GM23338 (cell line): ENCODE results near the gene DTNBP1. TPM values are rescaled to one million over a fixed set of nuclear protein-coding genes. Genes with fewer than 3 reads are reported as not detected.

Source experiments
- ATAC-seq: fragments of 200-7000 bp; cut with Tn5 transposase; 3 replicates; pipeline ENCODE4 v1.9.1; 2020
- DNase-seq: peaks from one replicate; pipeline ENCODE4 v3.0.0-alpha.2; 2015; ENCODE audit warnings: low spot score
- H2AFZ ChIP-seq: fragments of 200-600 bp; sonication (generic); 2 replicates; pipeline ENCODE4 v1.8.0; 2016; ENCODE audit warnings: antibody characterized with exemption, mild to moderate bottlenecking, moderate library complexity
- H3F3A ChIP-seq: fragments of 200-600 bp; sonication (generic); replicated peaks from 2 replicates; pipeline ENCODE4 v1.8.0; 2017; ENCODE audit warnings: antibody characterized with exemption, mixed run types, low read depth
- H3K27ac ChIP-seq: fragments of 200-600 bp; sonication (generic); 2 replicates; pipeline ENCODE4 v1.6.1; 2016; ENCODE audit warnings: low read depth
- H3K27me3 ChIP-seq: fragments of 200-600 bp; sonication (generic); 2 replicates; pipeline ENCODE4 v1.8.0; 2016; ENCODE audit warnings: mild to moderate bottlenecking, mixed run types, moderate library complexity; ENCODE audit not compliant: insufficient read depth
- H3K36me3 ChIP-seq: fragments of 200-600 bp; sonication (generic); 2 replicates; pipeline ENCODE4 v1.8.0; 2016; ENCODE audit warnings: mild to moderate bottlenecking; ENCODE audit not compliant: insufficient read depth
- H3K4me1 ChIP-seq: fragments of 200-600 bp; sonication (generic); 2 replicates; pipeline ENCODE4 v1.8.0; 2016; ENCODE audit warnings: mild to moderate bottlenecking, moderate library complexity; ENCODE audit not compliant: insufficient read depth
- H3K4me2 ChIP-seq: fragments of 200-600 bp; sonication (generic); 2 replicates; pipeline ENCODE4 v1.7.1; 2017; ENCODE audit warnings: mixed run types
- H3K4me3 ChIP-seq: fragments of 200-600 bp; sonication (generic); 2 replicates; pipeline ENCODE4 v1.6.1; 2016; ENCODE audit warnings: mixed run types
- H3K79me2 ChIP-seq: fragments of 200-600 bp; sonication (generic); replicated peaks from 2 replicates; pipeline ENCODE4 v1.8.0; 2017; ENCODE audit warnings: mild to moderate bottlenecking; ENCODE audit not compliant: insufficient read depth
- H3K9me2 ChIP-seq: fragments of 200-600 bp; sonication (generic); 2 replicates; pipeline ENCODE4 v1.8.0; 2017; ENCODE audit not compliant: insufficient read depth
- H4K20me1 ChIP-seq: fragments of 200-600 bp; sonication (generic); replicated peaks from 2 replicates; pipeline ENCODE4 v1.8.0; 2017; ENCODE audit warnings: mild to moderate bottlenecking; ENCODE audit not compliant: insufficient read depth
- H3K27ac Mint-ChIP-seq: 2 replicates; pipeline ENCODE4 v1.8.0; 2020; ENCODE audit warnings: inconsistent platforms, mild to moderate bottlenecking, moderate library complexity, mixed read lengths
- H3K27me3 Mint-ChIP-seq: 3 replicates; pipeline ENCODE4 v1.8.0; 2022; ENCODE audit warnings: low read depth, mild to moderate bottlenecking, moderate library complexity, mixed read lengths, inconsistent platforms; ENCODE audit not compliant: insufficient read depth, poor library complexity
- H3K36me3 Mint-ChIP-seq: 3 replicates; pipeline ENCODE4 v1.8.0; 2021; ENCODE audit warnings: low read depth, mild to moderate bottlenecking, inconsistent platforms, moderate library complexity, mixed read lengths
- H3K4me1 Mint-ChIP-seq: 3 replicates; pipeline ENCODE4 v1.8.0; 2020; ENCODE audit warnings: mild to moderate bottlenecking, inconsistent platforms, mixed read lengths
- H3K4me3 Mint-ChIP-seq: 3 replicates; pipeline ENCODE4 v1.8.0; 2021; ENCODE audit warnings: moderate library complexity, mild to moderate bottlenecking, inconsistent platforms, mixed read lengths
- H3K9me3 Mint-ChIP-seq: 3 replicates; pipeline ENCODE4 v1.8.0; 2020; ENCODE audit warnings: moderate library complexity, mild to moderate bottlenecking, inconsistent platforms, mixed read lengths
- JUNB ChIP-seq: IDR thresholded peaks from one replicate; pipeline ENCODE4 v1.6.1; 2016; ENCODE audit warnings: antibody characterized with exemption; ENCODE audit not compliant: unreplicated experiment
- POLR2AphosphoS5 ChIP-seq: IDR thresholded peaks from 2 replicates; pipeline ENCODE4 v1.6.1; 2016; ENCODE audit warnings: antibody characterized with exemption, low read depth
- ZNF462 ChIP-seq: fragments of 250-450 bp; sonication (Bioruptor Pico); IDR thresholded peaks from 2 replicates; pipeline ENCODE4 v1.5.0; 2020; ENCODE audit warnings: mild to moderate bottlenecking, moderate library complexity
- polyA plus RNA-seq: library from polyadenylated mRNA; unstranded; fragments of >200 nt; fragmentation: Nextera tagmentation; extraction: Ambion mirVana; gene quantifications from 2 replicates; pipeline ENCODE4 v1.2.1, GENCODE V29; 2016
- total RNA-seq: library from RNA; depleted of rRNA; stranded (reverse); fragments of >200 nt; shearing (Covaris generic); gene quantifications from 2 replicates; pipeline ENCODE4 v1.2.3, GENCODE V29; 2014

DTNBP1 gene
- total and polyA plus RNA-seq, 2 experiments from 2014 or later: 12.1 to 20.1 TPM

- Mint-ChIP-seq H3K27ac (no peak overlapping the region), H3K4me3 (no peak overlapping the region), H3K36me3 (peaks cover 73% of the 10 kb centered on the region), H3K27me3 (peaks cover 62% of the 10 kb centered on the region), H3K9me3 (peaks cover 52% of the 10 kb centered on the region), H3K4me1 (peaks cover 16% of the 10 kb centered on the region; the same call in 2 of the 3 replicates)
- peaks cover 9% of the 10 kb centered on the region; the same call in 1 of the 2 replicates for H3K4me1 ChIP-seq
- peaks cover 37% of the 10 kb centered on the region for H3F3A ChIP-seq
- no peaks in the 10 kb centered on the region for H3K27me3 ChIP-seq
- no peaks in the 10 kb centered on the region for H3K9me2 ChIP-seq
- TF ChIP-seq POLR2AphosphoS5 (0 out of 2 replicates have a peak, but pooled peaks have one; percentile 7), JUNB (no peak)
- DNase-seq: no peak
- no peak overlapping the region for H2AFZ ChIP-seq
- no peak overlapping the region for H3K27ac ChIP-seq
- no peak overlapping the region for H3K4me3 ChIP-seq
- no peak for ATAC-seq
- H3K36me3 ChIP-seq: peaks cover 26% of the 10 kb centered on the region; the same call in 1 of the 2 replicates
- no peak overlapping the region for H3K4me2 ChIP-seq
- peaks cover 5% of the 10 kb centered on the region; the same call in 1 of the 2 replicates for H4K20me1 ChIP-seq
- no peaks in the 10 kb centered on the region for H3K79me2 ChIP-seq
Observed at GRCh38 chr6:15526212-15526701, 136.6 kb downstream of the DTNBP1 start.

GRCh38 chr6:15524861-15525401, 137.9 kb downstream of the DTNBP1 start:
- H3F3A ChIP-seq: peaks cover 40% of the 10 kb centered on the region
- no peak overlapping the region for H3K27ac ChIP-seq
- peaks cover 8% of the 10 kb centered on the region for H4K20me1 ChIP-seq
- DNase-seq (no peak), ATAC-seq (peak; percentile 8)
- peaks cover 16% of the 10 kb centered on the region; the same call in 2 of the 3 replicates for H3K4me1 Mint-ChIP-seq
- no peak overlapping the region for H3K4me3 ChIP-seq
- no peaks in the 10 kb centered on the region for H3K79me2 ChIP-seq
- peaks cover 62% of the 10 kb centered on the region for H3K27me3 Mint-ChIP-seq
- peaks cover 87% of the 10 kb centered on the region for H3K36me3 Mint-ChIP-seq
- no peak overlapping the region for H3K27ac Mint-ChIP-seq
- peaks cover 52% of the 10 kb centered on the region for H3K9me3 Mint-ChIP-seq
- H3K4me3 Mint-ChIP-seq: no peak overlapping the region
- TF ChIP-seq ZNF462 (CRISPR knock-in tag) (no peak), POLR2AphosphoS5 (peak; percentile 15)
- H2AFZ ChIP-seq: no peak overlapping the region
- H3K4me2 ChIP-seq: no peak overlapping the region
- H3K27me3 ChIP-seq: no peaks in the 10 kb centered on the region
- peaks cover 9% of the 10 kb centered on the region; the same call in 1 of the 2 replicates for H3K4me1 ChIP-seq
- H3K36me3 ChIP-seq: peaks cover 39% of the 10 kb centered on the region; the same call in 1 of the 2 replicates
- H3K9me2 ChIP-seq: no peaks in the 10 kb centered on the region
